RWPE2 (cell line): ENCODE results near the gene TMEM86A.

Source experiments
- ATAC-seq: fragments of 200-7000 bp; cut with Tn5 transposase; 3 replicates; pipeline ENCODE4 v1.9.1; 2021; ENCODE audit warnings: low read depth
- DNase-seq: peaks from one replicate; pipeline ENCODE4 v3.0.0-alpha.2; 2020; ENCODE audit warnings: low spot score
- H3K27ac ChIP-seq: fragments of 450-650 bp; 2 replicates; pipeline ENCODE4 v1.5.1; 2017; ENCODE audit warnings: mild to moderate bottlenecking; ENCODE audit not compliant: poor library complexity, severe bottlenecking
- H3K27me3 ChIP-seq: fragments of 250-450 bp; sonication (Bioruptor Pico); 2 replicates; pipeline ENCODE4 v1.5.1; 2021; ENCODE audit warnings: mild to moderate bottlenecking, moderate library complexity; ENCODE audit not compliant: insufficient read depth, poor library complexity, severe bottlenecking
- H3K36me3 ChIP-seq: fragments of 250-450 bp; sonication (Bioruptor Pico); 2 replicates; pipeline ENCODE4 v1.5.1; 2020; ENCODE audit warnings: low read depth, mild to moderate bottlenecking, moderate library complexity
- H3K4me1 ChIP-seq: fragments of 250-450 bp; sonication (Bioruptor Pico); 2 replicates; pipeline ENCODE4 v1.5.1; 2021; ENCODE audit warnings: mild to moderate bottlenecking, moderate library complexity; ENCODE audit not compliant: insufficient read depth, poor library complexity, severe bottlenecking
- H3K4me3 ChIP-seq: fragments of 250-450 bp; sonication (Bioruptor Pico); 2 replicates; pipeline ENCODE4 v1.5.1; 2021; ENCODE audit warnings: mild to moderate bottlenecking, moderate library complexity; ENCODE audit not compliant: severe bottlenecking
- H3K9me3 ChIP-seq: fragments of 250-450 bp; sonication (Bioruptor Pico); 2 replicates; pipeline ENCODE4 v1.5.1; 2021; ENCODE audit warnings: mild to moderate bottlenecking, moderate library complexity; ENCODE audit not compliant: severe bottlenecking
- TF ChIP-seq, protein P1 (sequence below): fragments of 450-650 bp; IDR thresholded peaks from one replicate; pipeline ENCODE4 v1.5.1; 2017; ENCODE audit warnings: mild to moderate bottlenecking, moderate library complexity; ENCODE audit not compliant: poor library complexity, severe bottlenecking

Gene TMEM86A

DNA sequence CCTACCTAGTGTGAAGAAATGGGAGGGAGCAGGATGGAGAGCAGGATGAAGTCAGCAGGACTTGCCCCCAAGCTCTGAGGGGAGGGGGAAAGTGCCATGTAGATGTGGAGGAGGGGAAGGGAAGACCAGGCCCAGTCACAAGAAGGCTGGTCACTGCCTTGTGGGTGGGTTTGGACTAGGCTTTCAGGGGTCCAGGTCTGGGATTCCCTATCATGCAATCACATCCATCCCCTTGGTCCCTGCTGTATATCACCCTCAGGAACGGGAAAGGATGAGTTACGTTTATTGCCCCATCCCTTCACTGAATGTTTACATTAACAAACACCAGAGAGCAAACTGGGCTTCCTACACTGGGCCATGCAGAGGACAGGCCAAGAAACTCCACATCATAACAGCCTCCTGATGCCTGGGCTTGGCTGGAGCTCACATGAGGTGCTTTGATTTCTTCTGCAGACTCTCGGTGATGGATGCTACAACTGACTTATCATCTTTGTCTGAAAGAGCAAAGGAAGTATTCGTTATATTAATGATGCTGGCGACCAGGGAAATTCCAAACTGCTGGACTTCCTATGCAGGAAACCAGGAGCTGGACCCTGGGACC lies 5.6 kb downstream of the TMEM86A start:
- no peak overlapping the region for H3K27ac ChIP-seq
- no peaks in the 10 kb centered on the region for H3K36me3 ChIP-seq
- H3K4me3 ChIP-seq: no peak overlapping the region
- ATAC-seq (no peak), DNase-seq (no peak)
- TF ChIP-seq, protein P1, sequence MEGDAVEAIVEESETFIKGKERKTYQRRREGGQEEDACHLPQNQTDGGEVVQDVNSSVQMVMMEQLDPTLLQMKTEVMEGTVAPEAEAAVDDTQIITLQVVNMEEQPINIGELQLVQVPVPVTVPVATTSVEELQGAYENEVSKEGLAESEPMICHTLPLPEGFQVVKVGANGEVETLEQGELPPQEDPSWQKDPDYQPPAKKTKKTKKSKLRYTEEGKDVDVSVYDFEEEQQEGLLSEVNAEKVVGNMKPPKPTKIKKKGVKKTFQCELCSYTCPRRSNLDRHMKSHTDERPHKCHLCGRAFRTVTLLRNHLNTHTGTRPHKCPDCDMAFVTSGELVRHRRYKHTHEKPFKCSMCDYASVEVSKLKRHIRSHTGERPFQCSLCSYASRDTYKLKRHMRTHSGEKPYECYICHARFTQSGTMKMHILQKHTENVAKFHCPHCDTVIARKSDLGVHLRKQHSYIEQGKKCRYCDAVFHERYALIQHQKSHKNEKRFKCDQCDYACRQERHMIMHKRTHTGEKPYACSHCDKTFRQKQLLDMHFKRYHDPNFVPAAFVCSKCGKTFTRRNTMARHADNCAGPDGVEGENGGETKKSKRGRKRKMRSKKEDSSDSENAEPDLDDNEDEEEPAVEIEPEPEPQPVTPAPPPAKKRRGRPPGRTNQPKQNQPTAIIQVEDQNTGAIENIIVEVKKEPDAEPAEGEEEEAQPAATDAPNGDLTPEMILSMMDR: no peak
- peaks cover 27% of the 10 kb centered on the region for H3K27me3 ChIP-seq
- no peaks in the 10 kb centered on the region for H3K4me1 ChIP-seq
- H3K9me3 ChIP-seq: no peaks in the 10 kb centered on the region

DNA sequence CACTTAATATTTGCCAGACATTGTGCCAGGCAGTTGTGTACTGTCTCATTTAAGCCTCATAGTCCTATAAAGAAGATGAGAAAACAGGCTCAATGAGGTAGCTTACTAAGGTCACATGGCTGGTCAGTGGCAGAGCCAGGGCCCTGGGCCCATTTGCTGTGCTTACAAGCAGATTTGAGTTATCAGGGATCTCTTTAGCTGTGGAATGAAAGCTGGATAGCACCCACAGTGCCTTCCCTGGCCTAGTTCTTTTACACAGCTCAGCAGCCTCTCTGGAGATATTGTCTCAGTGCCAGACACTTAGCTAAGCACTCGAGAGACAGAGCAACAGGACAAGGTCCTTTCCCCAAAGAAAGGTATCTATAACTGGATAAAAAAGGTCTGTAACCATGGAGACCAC lies 6.1 kb downstream of the TMEM86A start:
- no peaks in the 10 kb centered on the region for H3K9me3 ChIP-seq
- H3K27ac ChIP-seq: no peak overlapping the region
- H3K4me3 ChIP-seq: no peak overlapping the region
- ATAC-seq (no peak), DNase-seq (no peak)
- peaks cover 27% of the 10 kb centered on the region for H3K27me3 ChIP-seq
- TF ChIP-seq, protein P1: no peak
- H3K36me3 ChIP-seq: no peaks in the 10 kb centered on the region
- no peaks in the 10 kb centered on the region for H3K4me1 ChIP-seq

DNA sequence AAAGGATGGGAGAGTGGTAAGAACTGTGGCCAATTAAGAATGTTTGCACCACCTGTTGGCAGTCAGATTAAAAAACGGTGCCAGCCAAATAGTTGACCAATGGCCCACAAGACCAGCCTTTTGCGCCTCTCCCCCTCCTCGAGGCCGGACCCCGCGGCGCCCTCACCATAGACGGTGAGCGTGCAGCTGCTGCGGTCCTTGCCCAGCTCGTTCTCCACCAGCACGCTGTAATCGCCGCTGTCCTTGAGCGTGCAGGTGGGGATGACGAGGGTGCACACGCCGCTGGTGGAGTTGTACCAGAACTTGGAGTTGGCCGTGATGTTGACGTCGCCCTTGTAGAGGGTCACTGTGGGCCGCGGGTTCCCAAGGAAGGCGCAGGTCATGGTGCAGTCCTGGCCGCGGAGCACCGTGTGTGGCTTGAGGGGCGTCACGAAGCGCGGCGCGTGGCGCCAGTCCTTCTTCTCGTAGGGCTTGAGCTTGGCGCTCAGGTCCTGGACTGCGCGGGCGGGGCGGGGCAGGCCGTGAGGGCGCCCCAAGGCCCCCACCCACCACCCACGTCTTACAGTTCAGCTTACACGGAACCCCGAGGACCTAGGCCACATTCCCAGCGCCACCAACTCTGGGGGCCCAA lies 7.2 kb downstream of the TMEM86A start:
- TF ChIP-seq, protein P1: no peak
- Histone ChIP-seq H3K36me3 (no peaks in the 10 kb centered on the region), H3K4me3 (no peak overlapping the region), H3K9me3 (no peaks in the 10 kb centered on the region), H3K27ac (no peak overlapping the region), H3K4me1 (no peaks in the 10 kb centered on the region), H3K27me3 (peaks cover 27% of the 10 kb centered on the region)
- ATAC-seq (0 out of 3 replicates have a peak, but pooled peaks have one; percentile 24), DNase-seq (no peak)

DNA sequence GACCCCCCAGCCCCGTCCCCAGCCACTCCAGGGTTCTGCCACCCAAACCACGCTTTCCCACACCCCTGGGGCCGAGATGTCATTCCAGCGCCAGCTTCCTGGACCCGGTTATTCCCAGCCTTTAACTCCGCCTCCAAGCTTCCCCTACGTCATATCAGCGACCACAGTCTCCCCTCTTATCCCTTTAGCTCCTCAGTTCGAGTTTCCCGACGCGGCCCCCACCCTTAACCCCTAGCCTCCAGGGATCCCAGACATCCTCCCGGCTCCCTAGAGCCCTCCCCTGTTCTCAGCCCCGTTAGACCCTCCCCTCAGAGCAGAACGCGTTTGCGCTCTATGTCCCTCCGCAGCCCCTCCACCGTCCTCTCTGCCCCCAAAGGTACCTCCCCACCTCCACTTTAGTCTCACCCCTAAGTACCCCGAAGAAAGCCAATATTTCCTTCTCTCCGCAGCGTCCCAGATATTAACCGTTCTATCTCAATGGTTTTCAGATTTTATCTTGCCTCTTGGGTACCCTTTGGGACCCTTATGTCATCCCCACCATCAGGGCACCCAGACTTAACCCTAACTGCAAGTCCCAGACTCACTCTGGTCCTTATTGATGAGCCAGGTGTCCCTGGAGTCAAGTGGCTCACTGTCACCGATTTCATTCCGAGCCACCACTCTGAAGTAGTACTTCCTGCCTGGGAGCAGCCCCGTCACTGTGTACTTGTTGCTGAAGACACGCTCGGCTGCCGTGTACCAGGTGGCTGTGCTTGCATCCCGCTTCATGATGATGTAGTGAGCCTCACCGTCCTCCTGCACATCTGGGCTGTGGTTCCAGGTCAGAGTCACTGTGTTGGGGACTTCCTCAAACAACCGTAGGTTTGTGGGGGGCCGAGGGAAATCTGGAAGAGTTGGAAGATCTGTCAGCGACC lies 8.0 kb downstream of the TMEM86A start:
- Histone ChIP-seq H3K4me3 (no peak overlapping the region), H3K36me3 (no peaks in the 10 kb centered on the region), H3K4me1 (no peaks in the 10 kb centered on the region), H3K27ac (no peak overlapping the region), H3K27me3 (peaks cover 27% of the 10 kb centered on the region), H3K9me3 (no peaks in the 10 kb centered on the region)
- DNase-seq: no peak
- TF ChIP-seq, protein P1: no peak
- no peak; the same call in 2 of the 3 replicates for ATAC-seq
